NCI-H1694 (cell line): ENCODE data around the gene RGSL1.

Experiments used
- DNase-seq: peaks from one replicate; lab custom pipeline; 2025; lab: John Stamatoyannopoulos, UW

The RGSL1 gene

DNA sequence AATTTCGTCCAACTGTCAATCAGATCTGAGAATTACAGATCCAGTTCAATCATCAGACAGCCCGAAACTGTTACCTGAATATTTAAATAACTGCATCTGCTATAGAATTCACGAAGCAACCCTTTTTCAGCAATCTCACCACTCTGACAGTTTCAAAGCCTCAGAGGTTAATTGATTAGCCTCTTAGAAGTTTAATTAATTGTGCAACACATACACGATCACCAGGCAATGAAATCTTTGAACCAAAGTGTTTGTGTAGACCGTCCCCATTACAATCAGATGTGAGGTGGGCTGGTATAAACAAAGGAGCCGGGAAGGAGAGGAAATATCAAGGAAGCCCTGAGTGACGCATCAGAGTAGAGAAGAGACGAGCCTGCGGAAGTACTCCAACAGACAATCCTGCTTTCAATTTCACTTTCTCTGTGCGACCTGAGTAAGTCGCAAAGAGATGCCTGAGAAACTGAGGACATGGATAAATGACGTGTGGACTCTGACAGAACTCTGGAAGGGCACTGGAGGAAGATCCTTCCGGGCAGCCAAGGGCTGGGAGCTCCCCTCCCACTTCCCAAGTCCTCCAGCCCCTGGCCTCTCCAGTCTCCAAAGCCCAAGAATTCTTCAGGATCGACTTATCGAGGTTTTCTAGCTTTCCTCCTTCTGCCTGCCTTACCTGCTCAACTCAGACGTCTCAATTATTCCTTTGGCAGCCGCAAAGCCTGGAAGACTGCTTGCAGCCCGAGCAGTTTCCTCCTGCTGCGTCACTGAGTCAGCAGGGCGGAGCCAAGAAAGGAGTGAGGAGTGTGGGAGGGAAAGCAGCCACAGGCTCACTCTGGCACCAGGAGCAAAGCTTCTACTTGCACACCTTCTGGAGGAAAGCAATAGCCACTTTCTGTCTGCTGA, 138.8 kb downstream of the RGSL1 start, which contains the start of gene RNASEL:
RNASEL (minus strand) TSS at position 757 of the 897 bp plus-strand sequence. CDS start 2,450 bp downstream, outside the sequence.
- DNase-seq, result no peak

DNA sequence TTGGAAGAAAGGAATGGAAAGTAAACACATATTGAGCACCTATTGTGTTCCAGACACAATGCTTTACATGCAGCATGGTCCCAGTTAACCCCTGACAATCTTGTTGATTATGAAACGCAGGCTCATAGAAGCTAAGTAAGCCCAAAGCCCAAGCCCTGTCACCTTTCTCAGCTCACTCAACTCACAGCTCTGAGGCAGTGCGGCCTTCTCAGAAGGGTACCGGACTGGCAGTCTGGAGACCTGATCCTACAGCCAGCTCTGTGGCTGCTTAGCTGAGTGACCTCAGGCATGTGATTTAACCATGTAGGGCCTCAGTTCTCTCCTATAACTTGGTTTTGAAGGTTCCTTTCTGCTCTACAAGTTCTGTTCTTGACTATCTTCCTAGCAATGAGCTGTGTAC, 139.6 kb downstream of the RGSL1 start:
- DNase-seq, result no peak

DNA sequence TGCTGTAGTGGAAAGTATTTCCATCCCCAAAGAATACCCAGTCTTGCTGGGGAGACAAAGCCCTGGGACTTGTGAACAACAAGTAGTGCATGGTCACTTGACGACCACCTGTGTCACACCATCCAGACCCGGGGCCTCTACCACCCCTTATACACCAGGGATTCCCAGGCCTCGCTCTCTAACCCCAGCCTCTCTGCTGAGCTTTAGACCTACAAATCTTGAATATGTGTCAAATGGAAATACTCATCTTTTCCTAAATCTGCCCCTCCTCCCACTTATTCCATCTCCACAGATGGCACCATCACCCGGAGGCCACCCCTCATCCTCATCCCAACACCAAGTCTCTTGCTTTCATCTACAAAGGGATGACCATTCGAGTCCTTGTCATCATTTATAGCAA, 140.0 kb downstream of the RGSL1 start:
- DNase-seq, result no peak

DNA sequence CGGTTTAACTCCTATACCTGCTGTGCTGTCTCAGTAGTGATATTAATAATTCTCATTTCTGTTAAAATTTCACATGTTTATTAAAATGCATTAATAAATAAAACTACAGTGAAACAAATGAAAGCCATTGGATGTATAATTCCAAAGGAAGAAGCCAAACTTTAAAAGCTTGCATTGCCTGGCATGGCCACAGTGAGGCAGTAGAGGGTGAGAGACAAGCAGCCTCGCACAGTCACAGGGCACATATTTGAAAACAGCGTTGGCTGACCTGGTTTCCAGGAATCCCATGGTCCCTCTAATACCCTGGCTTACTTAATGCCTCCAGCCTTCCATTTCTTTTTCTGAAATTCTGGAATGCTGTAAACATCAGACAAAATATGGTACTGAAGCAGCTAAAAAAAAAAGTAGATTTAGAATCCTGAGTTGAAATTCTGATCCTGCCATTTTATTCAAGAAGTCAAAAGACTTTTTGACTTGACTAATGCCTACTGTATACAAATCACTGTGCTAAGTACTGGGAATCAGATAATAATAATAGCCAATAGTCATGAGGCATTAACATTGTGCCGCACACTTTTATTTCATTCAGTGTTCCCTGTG, 145.8 kb downstream of the RGSL1 start:
- DNase-seq, result peak; percentile 76

DNA sequence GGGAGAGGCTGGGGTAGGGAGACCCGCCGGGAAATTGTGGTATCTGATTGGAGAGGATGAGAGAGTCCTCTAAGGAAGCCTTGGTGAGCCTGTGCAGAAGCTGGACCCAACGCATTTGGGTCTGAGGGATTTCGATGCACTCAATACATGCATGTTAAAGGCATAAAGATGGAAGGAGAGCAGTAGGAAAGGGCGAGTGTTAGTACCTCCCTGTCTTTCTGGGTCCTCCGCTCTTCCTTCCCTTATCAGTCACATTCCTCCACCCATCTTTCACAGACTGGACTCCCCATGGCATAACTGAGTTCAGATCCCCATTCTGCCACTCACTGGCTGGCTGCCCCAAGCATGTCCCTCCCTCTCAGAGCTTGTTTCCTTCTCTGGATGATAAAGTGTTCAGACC, 147.0 kb downstream of the RGSL1 start:
- DNase-seq, result no peak

DNA sequence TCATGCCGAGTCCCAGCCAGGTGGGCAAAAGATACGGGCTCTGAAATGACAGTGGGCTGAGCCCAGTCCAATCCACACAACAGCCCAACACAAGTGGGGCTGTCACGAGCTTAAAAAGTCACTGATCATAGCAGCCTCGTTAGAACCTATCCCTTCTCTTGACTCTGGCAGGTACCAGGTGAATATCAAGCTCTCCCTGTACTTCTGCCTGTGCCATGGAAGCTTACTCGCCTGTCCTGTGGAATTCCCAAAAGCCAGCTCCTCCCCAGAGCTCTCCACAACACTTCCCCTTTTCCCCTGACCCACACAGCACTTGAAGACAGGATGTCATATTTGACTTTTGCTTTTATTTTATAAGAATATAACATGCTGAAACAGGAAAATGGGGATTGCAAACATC, 148.3 kb downstream of the RGSL1 start:
- DNase-seq, result no peak

DNA sequence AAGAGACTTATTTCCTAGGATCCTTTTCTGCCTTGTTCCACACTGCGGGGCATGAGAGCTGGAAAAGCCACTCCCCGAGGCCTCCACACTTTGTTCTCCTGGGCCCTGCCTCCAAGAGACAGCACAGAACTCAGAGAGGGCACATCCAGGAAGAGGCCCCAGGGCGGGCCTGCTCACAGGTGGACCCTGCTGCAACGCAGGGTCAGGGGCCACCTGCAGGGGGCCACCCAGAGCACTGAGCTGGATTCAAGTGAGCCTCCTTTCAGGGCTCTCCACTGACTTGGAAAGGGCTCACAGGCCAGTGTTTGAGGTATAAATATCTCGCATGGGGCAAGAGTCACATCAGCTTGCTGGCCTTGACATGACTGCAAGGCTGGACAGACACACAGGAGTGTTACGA, 149.4 kb downstream of the RGSL1 start:
- DNase-seq, result no peak

DNA sequence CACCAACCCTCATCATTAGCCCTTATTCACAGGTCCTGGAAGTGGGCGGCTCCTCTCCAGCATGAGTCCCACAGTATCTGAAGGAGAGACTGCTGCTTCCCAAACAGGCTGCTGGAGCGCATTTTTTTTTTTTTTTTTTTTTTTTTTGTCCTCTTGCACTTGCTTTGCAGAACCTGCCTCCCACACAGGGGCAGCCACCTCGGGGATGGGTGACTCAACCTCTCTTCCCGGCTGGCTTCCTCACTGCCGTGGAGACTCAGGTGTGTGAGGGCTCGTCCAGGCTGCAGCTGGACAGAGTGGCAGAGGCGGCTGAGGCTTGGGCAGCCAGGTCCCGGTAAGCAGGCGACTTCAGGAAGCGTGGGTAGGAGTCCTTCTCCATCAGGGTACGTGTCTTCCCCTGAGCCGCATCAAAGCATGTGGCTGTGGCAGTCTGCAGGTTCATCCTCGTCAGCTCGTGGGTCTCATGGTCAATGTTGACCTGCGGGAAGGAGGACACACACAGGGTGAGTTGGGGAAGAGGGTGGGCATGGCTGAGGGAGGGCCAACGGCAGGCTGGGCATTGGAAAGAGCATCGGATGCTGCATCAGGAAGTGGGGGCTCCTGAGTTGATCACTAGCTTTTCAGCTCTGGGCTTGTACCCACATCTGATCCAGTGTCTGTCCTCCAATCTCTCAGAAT, 150.2 kb downstream of the RGSL1 start:
- DNase-seq, result no peak

DNA sequence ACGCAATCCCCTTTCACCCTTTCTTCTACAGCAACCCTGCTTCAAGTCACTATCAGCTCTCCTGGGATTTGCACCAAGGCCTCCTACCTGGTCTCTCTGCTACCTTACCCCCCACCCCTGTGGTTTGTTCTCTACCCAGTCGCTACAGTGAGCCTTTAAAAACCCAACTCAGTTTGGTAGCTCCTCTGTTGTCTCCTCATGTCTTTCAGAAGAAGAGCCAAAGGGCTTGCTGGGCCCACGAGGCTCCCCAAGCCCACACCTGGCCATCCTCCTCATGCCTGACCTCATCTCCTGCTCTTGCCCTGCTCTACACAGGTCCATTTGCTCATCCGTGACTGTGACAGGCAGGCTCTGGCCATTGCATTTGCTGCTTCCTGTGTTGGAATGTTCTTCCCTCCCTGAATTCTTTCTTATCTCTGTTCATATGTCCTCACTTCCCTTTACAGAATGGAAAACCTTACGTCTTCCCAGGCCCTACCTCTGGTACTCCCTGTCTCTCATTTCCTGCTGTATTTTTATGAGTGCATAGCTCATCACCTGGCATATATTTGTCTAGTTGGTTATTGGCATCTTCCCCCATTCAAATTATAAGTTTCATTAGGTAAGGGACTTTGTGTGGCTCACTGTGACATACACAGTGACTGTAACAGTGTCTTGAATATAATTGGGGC, 150.9 kb downstream of the RGSL1 start:
- no peak for DNase-seq

DNA sequence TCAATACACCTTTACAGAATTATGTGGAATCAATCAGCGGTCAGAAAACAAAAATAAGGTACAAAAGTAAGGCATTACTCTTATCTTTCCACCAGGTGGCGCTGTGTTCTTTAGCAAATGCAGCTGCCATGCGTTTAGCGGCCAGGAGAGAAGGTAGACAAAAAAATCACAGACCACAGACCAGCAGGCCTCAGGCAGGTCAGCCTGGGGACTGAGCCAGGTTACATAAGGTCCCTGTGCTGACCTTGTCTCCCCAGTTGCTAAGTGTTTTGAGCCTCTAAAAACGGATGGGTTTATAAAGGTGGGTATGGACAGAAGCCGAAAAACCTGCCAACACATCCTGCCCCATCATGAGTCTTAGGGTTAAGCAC, 151.5 kb downstream of the RGSL1 start:
- peak; percentile 78 for DNase-seq

DNA sequence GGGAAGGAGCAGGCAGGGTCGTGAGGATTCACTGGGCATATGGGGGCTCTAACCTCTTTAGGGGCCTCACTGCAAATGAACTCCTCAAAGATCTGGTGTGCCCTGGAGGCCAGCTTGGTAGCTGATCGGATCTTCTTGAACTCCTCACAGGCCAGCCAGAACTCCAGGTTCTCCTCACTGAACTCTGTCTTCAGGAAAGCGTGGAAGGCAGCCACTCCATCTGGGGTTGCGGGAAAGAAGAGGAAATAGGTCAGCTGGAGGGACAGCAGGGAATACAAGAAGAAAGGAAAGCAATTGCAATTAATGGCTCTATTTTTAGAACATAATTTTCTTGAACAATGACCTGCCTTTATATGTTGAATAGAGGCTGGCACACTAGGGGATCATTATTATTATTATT, 152.0 kb downstream of the RGSL1 start:
- DNase-seq, result no peak

DNA sequence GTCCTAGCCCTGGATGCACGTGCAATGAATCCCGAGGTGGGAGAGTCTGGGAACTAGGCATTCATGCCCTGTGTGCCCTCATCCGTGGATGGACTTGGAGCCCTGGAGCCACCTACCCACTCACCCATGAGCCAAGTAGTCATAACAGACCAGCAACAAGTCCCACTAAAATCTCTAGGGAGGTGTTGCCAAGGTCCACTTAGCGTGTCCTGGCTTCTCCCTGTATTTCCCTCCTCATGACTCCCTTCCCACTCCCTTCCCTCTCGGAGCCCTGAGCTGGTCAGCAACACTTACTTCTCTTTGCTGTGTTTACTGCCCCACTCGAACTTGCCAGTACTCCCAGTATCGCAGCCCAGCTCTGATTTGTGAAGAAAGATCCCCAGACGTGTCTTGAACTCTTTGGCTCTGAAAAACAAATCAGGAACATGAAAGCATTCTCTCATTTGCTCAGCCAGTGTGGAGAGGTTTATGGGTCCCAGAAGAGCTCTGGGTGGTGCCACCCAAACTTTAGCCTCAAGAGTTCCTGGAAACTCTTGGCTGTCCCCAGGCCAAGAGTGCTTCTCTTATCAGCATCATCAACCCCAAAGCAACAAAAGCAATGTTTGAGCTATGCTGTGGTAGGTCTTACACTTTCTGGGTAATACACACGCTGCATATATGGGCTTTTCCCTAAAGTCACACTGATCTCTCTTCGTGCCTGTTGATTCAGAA, 153.1 kb downstream of the RGSL1 start:
- no peak for DNase-seq

DNA sequence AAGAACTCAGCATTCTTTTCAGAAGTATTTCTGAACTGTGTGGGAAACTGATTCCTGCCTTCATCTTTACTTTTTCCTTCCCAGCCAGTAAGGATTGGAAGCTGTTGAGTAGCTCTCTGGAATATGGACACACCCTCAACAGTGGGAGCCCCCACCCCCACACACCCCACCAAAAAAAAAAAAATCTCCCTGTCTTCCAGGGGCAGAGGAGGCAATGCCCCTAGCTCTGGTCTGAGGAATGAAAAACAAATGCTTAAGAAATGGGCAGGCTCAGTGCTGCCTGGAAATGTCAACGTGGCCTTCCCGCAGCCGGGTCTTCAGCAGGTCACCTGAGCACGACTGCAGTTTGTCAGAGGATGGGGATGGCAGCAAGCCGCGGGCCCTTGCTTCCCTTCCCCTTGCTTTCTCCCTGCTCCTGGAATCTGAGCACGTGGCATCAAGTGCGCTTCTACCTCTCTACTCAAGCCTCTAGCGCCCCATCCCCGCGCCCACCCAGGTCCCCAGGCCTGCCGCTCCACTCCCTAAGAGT, 153.8 kb downstream of the RGSL1 start:
- no peak for DNase-seq

DNA sequence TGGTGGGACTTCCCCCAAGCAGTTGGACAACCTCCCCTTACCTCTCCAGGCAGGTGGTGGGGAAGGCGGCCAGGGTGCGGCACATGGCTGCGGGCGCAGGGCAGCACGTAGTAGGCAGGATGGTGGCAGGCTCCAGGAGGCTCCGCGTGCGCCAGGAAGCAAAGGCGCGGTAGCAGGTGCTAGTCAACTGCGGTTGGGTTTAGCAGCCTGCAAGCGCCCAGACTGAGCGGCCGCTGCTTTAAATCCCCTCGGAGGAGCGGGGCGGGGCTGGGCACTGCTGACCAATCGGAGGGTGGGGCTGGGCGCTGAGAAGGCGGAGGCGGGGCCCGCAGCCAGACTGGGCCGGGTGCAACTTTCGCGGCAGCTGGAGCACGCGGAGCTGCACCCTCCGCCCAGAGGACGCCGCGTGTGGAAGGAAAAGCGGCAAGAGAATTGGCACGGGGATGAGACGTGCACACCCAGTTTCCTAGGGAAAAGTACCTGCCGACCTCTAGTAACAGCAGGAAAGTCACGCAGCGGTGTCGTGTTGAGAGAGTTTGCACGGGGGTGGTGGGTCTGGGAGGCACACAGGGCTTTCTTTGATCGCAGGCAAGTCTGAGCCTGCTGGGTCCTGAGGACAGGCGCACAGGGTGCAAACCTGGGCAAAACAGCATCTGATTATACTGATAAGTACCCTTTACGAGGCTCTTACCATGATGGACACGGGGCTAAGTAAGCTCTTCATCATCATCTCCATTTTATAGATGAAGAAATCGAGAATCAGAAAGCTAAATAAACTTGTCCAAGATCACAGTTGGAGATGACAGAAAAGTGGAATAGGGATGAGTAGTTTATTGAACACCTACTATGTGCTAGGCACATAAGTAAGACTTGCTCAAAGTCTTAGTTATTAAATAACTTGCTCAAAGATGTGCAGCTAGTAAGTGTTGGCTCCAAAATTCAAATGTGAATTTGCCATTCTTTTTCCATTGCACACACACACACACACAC, 154.5 kb downstream of the RGSL1 start, which contains the start of gene RGS16:
RGS16 (minus strand) TSS at position 215 of the 990 bp plus-strand sequence; CDS start at position 85, 130 bp downstream.
- peak; percentile 96 for DNase-seq

DNA sequence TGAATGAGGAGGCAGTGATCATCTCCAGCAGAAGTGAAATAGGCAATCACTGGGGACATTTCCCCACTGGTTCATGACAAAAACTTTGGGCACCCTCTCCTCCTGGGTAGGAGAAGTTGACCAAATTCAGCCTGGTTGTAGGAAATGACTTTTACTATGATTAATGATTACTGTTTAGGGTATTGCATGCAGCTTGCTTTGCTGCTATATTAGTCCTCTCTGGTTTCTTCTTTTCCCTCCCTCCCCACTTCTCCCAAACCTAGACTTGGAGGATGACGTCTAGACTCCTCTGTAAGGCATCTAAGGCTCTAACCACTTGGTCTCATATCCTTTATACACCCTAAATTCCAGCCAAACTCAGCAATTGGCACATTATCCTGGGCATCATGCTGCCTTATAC, 157.6 kb downstream of the RGSL1 start:
- DNase-seq, result no peak

DNA sequence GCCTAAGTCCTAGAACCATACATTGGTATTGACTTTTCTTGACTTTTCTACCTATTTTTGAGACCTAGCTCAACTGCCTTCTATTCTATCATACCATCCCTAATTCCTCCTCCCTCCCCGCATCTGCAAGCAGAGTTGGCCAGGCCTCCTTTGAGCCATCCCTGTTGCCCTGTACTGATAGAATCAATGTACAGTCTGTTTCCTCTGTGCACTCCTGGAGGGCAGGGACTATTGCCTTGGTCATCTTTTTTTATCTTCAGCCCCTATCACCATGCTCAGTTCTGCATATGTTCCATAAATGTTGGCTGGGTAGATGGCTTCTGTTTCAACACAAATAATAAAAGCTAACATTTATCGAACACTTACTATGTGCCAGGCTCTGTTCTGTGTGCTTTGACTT, 158.3 kb downstream of the RGSL1 start:
- no peak for DNase-seq

DNA sequence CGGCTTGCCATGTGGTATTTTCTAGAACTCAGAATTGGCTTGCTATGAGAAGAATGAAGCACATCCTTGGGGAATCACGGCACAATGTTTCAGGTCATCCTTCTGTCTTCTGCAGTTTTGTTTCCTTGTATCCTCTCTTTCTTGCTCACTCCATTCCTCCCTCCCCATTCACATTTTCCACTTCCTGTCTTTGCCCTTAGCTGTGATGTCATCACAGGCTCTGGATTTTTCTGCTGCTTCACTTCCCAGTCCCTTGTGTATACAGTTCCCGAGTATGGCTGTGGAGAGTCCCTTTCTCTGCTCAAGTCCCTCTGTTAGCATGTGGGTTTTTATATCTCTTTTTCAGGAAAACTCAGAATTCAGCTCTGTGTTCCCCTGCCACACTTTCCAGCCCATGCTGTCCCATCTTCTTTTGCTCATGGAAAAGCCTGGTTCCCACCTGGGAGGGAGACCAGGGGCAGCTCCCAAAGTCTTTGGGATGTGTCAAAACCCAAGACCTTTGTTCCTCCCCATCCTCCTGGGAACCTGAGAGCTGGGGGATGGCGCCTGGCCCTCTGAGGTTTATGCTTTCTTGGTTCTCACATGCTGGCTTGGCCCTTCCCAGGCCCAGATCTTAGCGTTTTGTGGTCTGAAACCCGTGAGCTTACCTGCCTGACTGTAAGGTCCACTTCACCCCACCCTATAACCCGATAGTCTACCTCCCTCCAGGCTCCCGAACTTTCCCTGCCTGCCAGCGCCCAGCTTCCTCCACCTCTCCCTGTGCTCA, 159.1 kb downstream of the RGSL1 start:
- DNase-seq, result no peak
